Astrocyte of the spinal cord (primary cell): ENCODE results near the gene PRRX2.
A peak's percentile ranks its signal among the peaks of the same experiment; 100 is the strongest.

ENCODE experiments used
- DNase-seq: peaks from one replicate; pipeline ENCODE4 v3.0.0; 2011; ENCODE audit warnings: low read depth, low spot score
- H3K4me3 ChIP-seq: 2 replicates; pipeline ENCODE4 v1.5.1; 2011; ENCODE audit warnings: low read depth, mild to moderate bottlenecking, low read length, moderate library complexity
- CTCF ChIP-seq: IDR thresholded peaks from 2 replicates; pipeline ENCODE4 v1.5.1; 2012; ENCODE audit warnings: low read depth, mild to moderate bottlenecking, low read length, inconsistent platforms
- in situ Hi-C: cut with HindIII; loops from 2 replicates; pipeline ENCODE4 v1.10.0; 2017; ENCODE audit warnings: low sequenced_read_pairs

The PRRX2 gene

DNA sequence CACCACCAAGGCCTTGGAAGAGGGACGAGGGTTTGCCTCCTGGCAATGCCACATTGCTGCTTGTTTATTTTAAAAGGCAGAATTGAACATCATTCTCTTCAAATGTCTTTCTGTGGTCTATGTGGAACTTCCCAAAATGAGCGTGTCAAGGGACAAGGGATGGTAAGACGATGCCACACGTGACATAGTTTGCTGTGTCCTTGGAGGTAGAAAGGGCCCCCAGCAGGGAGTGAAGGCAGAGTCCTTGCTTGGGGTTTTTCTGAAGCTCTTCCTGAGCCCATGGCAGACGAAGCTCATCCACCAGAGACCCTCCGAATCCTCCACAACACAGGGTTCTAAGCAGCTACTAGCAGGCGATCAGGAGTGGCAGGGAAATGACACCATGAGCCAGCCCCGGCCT is 28.3 kb downstream of the PRRX2 start:
- H3K4me3 ChIP-seq, result no peak overlapping the region
- no peak for TF ChIP-seq CTCF
- in situ Hi-C loops, result no loop called here
- no peak for DNase-seq

GRCh38 chr9:129694243-129694646 is 28.8 kb downstream of the PRRX2 start:
- TF ChIP-seq CTCF, result no peak
- H3K4me3 ChIP-seq, result no peak overlapping the region
- DNase-seq, result no peak
- in situ Hi-C loops, result no loop called here

- DNase-seq, result no peak
- in situ Hi-C loops, result no loop called here
- TF ChIP-seq CTCF, result no peak
- no peak overlapping the region for H3K4me3 ChIP-seq
Measured at GRCh38 chr9:129695870-129696269, 30.4 kb downstream of the PRRX2 start.

DNA sequence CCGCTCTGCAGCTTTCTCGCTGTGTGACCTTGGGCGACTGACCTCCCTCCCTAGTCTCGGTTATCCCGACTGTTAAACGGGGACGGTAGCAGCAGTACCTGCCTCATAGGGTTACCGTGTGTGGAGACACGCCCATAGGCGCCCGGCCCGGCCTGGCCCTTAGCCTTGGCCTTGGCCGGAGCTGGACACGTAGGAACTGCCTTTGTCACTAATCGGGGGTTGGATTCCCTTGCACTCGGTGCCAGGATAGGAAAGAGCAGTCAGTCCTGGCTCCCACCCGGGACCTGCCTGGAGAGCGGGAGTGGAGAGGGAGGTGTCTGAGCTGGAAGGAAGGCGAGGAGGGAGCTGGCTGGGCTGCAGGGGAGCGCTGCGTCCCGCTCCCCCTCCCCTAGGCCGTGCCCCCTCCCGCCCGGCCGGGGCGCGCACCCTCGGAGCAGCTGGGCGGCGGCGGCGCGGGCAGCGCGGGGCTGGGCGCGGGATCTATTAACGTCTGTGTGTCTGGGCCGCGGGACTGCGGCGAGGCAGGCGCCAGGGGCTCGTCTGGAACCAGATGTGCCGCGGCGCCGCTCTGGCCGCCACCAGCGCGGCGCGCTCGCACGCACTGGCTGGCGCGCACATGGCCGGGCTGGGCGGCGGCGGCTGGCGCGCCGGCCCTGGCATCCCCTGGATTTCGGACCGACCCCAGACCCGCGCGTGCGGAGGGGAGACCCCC is 31.7 kb downstream of the PRRX2 start:
- in situ Hi-C loops, result no loop called here
- peak overlapping the region; percentile 34 for H3K4me3 ChIP-seq
- peak; percentile 29 for DNase-seq
- no peak for TF ChIP-seq CTCF

DNA sequence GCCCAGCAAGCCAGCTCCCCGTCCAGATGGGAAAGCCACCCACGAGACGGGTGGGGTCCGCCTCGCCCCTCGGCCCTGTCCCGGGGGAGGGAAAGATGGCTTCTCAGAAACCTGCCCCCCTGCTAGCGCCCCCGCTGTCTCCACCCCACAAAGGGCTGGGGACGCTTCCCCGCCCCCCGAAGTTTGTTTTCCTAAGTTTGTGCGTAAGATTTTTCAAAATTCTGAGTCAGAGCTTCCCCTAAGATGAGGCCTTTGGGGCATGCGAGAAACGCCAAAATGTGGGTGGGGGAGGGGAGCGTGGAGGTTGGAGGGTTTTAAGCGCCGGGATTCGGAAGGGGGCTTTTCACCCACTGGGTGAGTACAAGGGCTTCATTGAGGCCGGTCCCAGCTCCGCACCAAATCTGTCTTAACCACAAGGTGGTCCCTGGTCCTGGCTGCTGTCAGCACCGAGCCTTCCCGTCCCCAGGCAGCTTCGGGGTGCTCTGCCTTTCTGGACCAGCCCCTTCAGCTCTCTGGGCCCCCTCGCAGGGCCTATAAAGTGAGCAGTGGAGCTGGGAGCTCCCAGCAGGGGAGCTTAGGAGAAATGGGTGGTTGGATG is 32.3 kb downstream of the PRRX2 start:
- TF ChIP-seq CTCF, result no peak
- peak overlapping the region; percentile 34 for H3K4me3 ChIP-seq
- in situ Hi-C loops, result no loop called here
- DNase-seq, result peak; percentile 57

GRCh38 chr9:129698254-129698757 is 32.9 kb downstream of the PRRX2 start:
- no peak for DNase-seq
- in situ Hi-C loops, result no loop called here
- H3K4me3 ChIP-seq, result no peak overlapping the region
- TF ChIP-seq CTCF, result no peak
